Body of pancreas (tissue), 4 donors: Measurements from ENCODE around the gene SPTBN2.

Experiments
- CTCF ChIP-seq, 7 experiments: fragments of 450-650 bp in 4 of 7; fragments of 200-600 bp in 3 of 7; sonication (generic) in 3 of 7; IDR thresholded peaks; one replicate each; pipeline ENCODE4 v1.5.1; 2016 to 2019; ENCODE audit warnings: antibody characterized with exemption in 7 of 7
- POLR2A ChIP-seq, 3 donors: fragments of 450-650 bp; IDR thresholded peaks; one replicate each; pipeline ENCODE4 v1.6.1; 2016; ENCODE audit warnings: antibody characterized with exemption in 3 of 3, mild to moderate bottlenecking in 2 of 3

- TF ChIP-seq POLR2A (IDR thresholded peaks at IDR 0.05) (no peak), CTCF (IDR thresholded peaks at IDR 0.05) (no peak)
These were observed 63.6 kb downstream of the SPTBN2 start for GRCh38 chr11:66665369-66665768.
